Effector memory CD8-positive, alpha-beta T cell (primary cell): ENCODE results near the gene ETFB.

Experiments
- ATAC-seq: fragments of 150-1000 bp; cut with Tn5 transposase; replicated peaks from 2 replicates; pipeline ENCODE4 v1.10.0; 2021; ENCODE audit warnings: mild to moderate bottlenecking, moderate library complexity
- DNase-seq, 3 experiments: peaks; one replicate each; pipeline ENCODE4 v3.0.0; 2021
- H3K27ac Mint-ChIP-seq, 2 donors: one replicate each; pipeline ENCODE4 v1.8.0; 2022; ENCODE audit warnings: mild to moderate bottlenecking in 2 of 2, mixed read lengths in 2 of 2, moderate library complexity in 2 of 2
- H3K27me3 Mint-ChIP-seq, 2 donors: one replicate each; pipeline ENCODE4 v1.8.0; 2022; ENCODE audit warnings: mixed read lengths in 2 of 2
- H3K36me3 Mint-ChIP-seq: one replicate; pipeline ENCODE4 v1.8.0; 2022; ENCODE audit warnings: mild to moderate bottlenecking, moderate library complexity, mixed read lengths; ENCODE audit not compliant: insufficient read depth
- H3K4me1 Mint-ChIP-seq, 2 donors: one replicate each; pipeline ENCODE4 v1.8.0; 2022; ENCODE audit warnings: low read depth in 2 of 2, mixed read lengths in 2 of 2
- H3K4me3 Mint-ChIP-seq, 2 donors: one replicate each; pipeline ENCODE4 v1.8.0; 2022; ENCODE audit warnings: mild to moderate bottlenecking in 2 of 2, mixed read lengths in 2 of 2, moderate library complexity in 2 of 2
- H3K9me3 Mint-ChIP-seq, 2 donors: one replicate each; pipeline ENCODE4 v1.8.0; 2022; ENCODE audit warnings: mixed read lengths in 2 of 2

ETFB gene

DNA sequence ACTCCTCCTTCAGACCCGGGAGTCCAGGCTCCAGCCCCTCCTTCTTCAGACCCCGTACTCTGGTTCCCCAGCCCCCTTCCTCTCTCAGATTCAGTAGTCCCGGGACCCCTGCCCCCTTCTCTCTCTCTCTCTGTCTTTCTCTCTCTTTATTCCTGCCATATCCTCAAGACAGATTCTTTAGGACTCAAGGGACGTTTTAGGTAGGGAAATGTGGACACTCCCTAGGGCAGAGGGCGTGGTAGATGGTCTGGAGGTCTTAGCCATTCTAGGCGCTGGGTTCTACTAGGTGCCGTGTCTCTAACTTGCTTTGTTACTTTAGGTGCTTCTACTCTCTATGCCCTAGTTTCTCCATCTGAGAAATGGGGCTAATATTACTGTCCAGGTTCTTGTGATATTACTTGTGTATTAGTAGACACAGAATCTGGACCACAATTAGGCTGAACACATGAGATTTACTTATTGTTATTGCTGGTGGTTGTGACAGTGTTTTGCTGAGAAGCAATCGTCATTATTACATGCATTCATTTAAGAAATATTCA, 25.0 kb upstream of the ETFB start:
- Mint-ChIP-seq H3K4me3 (peak overlapping the region; percentile 57 to 63), H3K4me1 (peaks cover 46 to 66% of the 10 kb centered on the region in 2 donors), H3K27me3 (no peaks in the 10 kb centered on the region), H3K9me3 (no peaks in the 10 kb centered on the region), H3K36me3 (peaks cover 28% of the 10 kb centered on the region), H3K27ac (peak overlapping the region; percentile 80 to 90)
- ATAC-seq (no peak), DNase-seq (no peak)

DNA sequence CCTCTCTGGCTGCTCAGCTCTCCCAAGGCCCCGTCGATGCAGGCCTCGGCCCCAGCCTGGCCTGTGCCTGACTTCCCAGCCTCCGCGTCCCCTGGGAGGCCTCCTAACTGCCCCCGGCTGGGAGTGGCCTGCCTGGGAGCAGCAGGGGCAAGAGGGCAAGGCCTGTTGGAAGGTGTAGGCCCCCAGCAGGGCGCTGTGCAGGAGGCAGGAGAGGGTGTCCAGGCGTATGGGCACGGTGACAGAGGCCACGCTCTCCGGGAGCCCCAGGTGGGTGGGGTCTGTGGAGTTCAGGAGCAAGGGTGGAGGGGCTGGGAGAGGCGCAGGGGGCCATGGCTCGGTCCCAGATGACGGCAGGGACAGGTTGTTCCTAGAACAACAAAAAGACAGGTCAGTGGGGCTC, 23.0 kb upstream of the ETFB start:
- Mint-ChIP-seq H3K9me3 (no peaks in the 10 kb centered on the region), H3K4me3 (peak overlapping the region; percentile 86 to 95), H3K27me3 (no peaks in the 10 kb centered on the region), H3K4me1 (peaks cover 35 to 50% of the 10 kb centered on the region in 2 donors), H3K36me3 (peaks cover 13% of the 10 kb centered on the region), H3K27ac (peak overlapping the region; percentile 75 to 97)
- DNase-seq: no peak
- no peak for ATAC-seq

- Mint-ChIP-seq H3K4me1 (peaks cover 29 to 44% of the 10 kb centered on the region in 2 donors), H3K4me3 (peak within 1 kb of the TSS; percentile 86 to 95), H3K9me3 (no peaks in the 10 kb centered on the region), H3K36me3 (peaks cover 10% of the 10 kb centered on the region), H3K27me3 (no peaks in the 10 kb centered on the region), H3K27ac (peak within 1 kb of the TSS; percentile 91 to 97)
- ATAC-seq (no peak), DNase-seq (no peak)
These were observed 21.8 kb upstream of the ETFB start, which contains the start of gene LIM2 for GRCh38 chr19:51387924-51388389. Gene LIM2 (minus strand): TSS chr19:51387974. CDS start chr19:51387443, 531 bp downstream.

- Mint-ChIP-seq H3K27ac (peak overlapping the region; percentile 91 to 97), H3K36me3 (peaks cover 10% of the 10 kb centered on the region), H3K4me3 (peak overlapping the region; percentile 86 to 95), H3K9me3 (no peaks in the 10 kb centered on the region), H3K27me3 (no peaks in the 10 kb centered on the region), H3K4me1 (peaks cover 28 to 38% of the 10 kb centered on the region in 2 donors)
- DNase-seq (no peak), ATAC-seq (peak; percentile 97)
These were observed 20.8 kb upstream of the ETFB start for GRCh38 chr19:51386882-51387520.

DNA sequence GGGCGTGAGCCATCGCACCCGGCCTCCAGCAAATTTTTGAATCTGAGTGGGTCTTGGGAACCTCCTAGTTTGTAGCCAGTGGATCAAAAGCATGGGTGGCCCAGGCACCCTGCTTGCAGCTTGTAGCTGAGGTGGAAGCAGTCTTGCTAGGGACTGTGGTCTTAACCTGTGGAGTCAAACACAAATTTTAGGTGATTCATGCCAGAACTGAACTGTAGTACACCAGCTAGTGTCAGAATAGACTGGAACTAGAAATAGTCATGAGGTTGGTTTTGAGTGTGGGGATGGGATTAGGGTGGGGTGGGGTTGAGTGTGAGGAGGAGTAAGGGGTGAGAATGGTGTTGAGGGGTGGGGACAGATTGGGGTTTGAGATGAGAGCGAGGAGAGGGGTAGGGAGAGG, 15.8 kb upstream of the ETFB start:
- Mint-ChIP-seq H3K9me3 (no peaks in the 10 kb centered on the region), H3K4me1 (peaks cover 22 to 28% of the 10 kb centered on the region in 2 donors), H3K36me3 (peaks cover 5% of the 10 kb centered on the region), H3K27ac (peak overlapping the region in 1 of 2 donors; percentile 74), H3K4me3 (no peak overlapping the region), H3K27me3 (no peaks in the 10 kb centered on the region)
- no peak for ATAC-seq
- no peak for DNase-seq

DNA sequence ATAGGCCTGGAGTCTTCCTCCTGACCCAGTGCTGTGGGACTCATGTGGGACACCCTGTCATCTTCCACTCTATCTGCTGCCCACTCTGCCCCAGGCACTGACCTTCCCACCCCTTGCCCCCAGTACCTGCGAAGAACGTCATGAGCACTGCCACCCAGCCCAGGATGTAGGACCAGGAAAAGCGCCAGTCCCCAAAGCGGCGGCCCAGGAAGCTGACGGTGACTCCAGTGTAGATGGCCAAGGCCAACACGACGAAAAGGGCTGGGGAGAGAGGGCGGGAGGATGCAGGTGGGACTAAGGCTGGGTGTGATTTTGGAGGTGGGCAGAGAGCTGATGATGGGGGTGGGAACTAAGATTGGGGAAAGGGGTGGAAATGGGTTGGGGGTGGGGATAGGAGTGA, 14.2 kb upstream of the ETFB start:
- H3K9me3 Mint-ChIP-seq: no peaks in the 10 kb centered on the region
- DNase-seq (no peak), ATAC-seq (no peak)
- peak overlapping the region; percentile 74 to 80 for H3K27ac Mint-ChIP-seq
- H3K4me3 Mint-ChIP-seq: peak overlapping the region; percentile 27 to 52
- H3K4me1 Mint-ChIP-seq: peaks cover 33 to 36% of the 10 kb centered on the region in 2 donors
- H3K27me3 Mint-ChIP-seq: no peaks in the 10 kb centered on the region
- H3K36me3 Mint-ChIP-seq: peaks cover 11% of the 10 kb centered on the region

GRCh38 chr19:51377422-51377821, 11.2 kb upstream of the ETFB start:
- H3K9me3 Mint-ChIP-seq: peaks cover 0 to 4% of the 10 kb centered on the region in 2 donors
- H3K36me3 Mint-ChIP-seq: peaks cover 25% of the 10 kb centered on the region
- peaks cover 61 to 63% of the 10 kb centered on the region in 2 donors for H3K4me1 Mint-ChIP-seq
- no peaks in the 10 kb centered on the region for H3K27me3 Mint-ChIP-seq
- no peak overlapping the region for H3K27ac Mint-ChIP-seq
- DNase-seq (no peak), ATAC-seq (no peak)
- no peak overlapping the region for H3K4me3 Mint-ChIP-seq

DNA sequence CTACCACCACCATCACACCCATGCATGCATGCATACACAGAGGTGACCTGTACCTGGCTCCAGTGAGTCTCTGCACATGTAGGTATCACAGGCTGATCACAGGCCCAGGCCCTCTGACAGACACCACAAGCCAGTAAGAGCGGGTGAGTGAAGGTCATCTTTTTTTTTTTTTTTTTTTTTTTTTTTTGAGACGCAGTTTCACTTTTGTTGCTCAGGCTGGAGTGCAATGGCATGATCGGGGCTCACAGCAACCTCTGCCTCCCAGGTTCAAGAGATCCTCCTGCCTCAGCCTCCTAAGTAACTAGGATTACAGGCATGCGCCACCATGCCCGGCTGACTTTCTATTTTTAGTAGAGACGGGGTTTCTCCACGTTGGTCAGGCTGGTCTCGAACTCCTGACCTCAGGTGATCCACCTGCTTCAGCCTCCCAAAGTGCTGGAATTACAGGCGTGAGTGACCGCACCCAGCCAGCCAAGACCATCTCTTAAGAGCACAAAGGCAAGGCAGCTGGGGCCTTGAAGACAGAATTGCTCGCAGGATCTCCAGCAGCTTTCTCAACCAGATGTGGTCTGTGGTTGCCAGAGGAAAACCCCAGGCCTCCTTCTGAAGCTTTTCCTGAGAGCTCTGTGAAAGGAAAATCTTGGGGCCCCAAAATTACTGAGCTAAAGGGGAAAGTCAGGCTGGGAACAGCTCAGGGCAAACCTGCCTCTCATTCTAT, 9.5 kb upstream of the ETFB start:
- Mint-ChIP-seq H3K27ac (peak overlapping the region; percentile 78 to 95), H3K4me3 (peak overlapping the region; percentile 53 to 89), H3K36me3 (peaks cover 32% of the 10 kb centered on the region), H3K27me3 (no peaks in the 10 kb centered on the region), H3K4me1 (peaks cover 60 to 69% of the 10 kb centered on the region in 2 donors), H3K9me3 (peaks cover 0 to 4% of the 10 kb centered on the region in 2 donors)
- no peak for ATAC-seq
- DNase-seq: no peak

- Mint-ChIP-seq H3K27ac (peak within 1 kb of the TSS; percentile 78 to 95), H3K27me3 (no peaks in the 10 kb centered on the region), H3K36me3 (peaks cover 48% of the 10 kb centered on the region), H3K4me3 (peak within 1 kb of the TSS; percentile 89 to 97), H3K4me1 (peaks cover 60 to 78% of the 10 kb centered on the region in 2 donors), H3K9me3 (peaks cover 0 to 4% of the 10 kb centered on the region in 2 donors)
- ATAC-seq: peak; percentile 72
- peak; percentile 78 to 82 (median 82) for DNase-seq
These were observed 6.7 kb upstream of the ETFB start, which contains the start of gene NKG7 for GRCh38 chr19:51372649-51373504. Gene NKG7 (minus strand): TSS chr19:51372654. CDS start chr19:51372535, 119 bp downstream.

DNA sequence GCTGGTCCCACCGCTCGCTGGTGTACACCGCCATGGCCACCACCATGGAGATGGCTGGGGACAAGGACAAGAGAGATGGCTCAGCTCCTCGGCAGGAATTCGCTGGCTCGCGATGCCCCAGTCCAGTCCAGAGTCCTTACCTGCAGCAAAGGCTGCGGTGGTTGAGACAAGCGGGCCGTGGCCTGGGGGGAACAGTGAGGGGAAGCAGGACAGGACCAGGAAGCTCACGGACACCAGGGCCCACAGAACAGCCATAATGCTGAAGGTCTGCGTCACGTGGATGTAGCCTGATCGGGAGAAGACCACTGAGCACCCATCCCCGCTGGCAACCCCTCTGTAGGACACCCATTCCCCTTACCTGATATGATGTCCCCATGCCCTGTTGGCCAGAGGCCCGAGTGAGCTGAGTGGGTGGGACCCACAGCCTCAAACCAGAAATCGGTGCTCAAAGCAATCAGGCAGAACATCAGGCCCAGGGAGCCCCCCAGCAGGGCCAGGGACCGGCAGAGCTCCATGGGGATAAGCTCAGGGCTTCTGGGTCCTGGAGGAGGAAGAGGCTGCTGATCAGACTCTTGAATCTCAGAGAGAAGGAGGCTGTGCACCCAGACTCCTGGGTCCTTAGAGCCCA, 5.9 kb upstream of the ETFB start:
- Mint-ChIP-seq H3K4me3 (peak overlapping the region; percentile 89 to 97), H3K27me3 (no peaks in the 10 kb centered on the region), H3K9me3 (peaks cover 0 to 4% of the 10 kb centered on the region in 2 donors), H3K27ac (peak overlapping the region; percentile 78 to 95), H3K36me3 (peaks cover 54% of the 10 kb centered on the region), H3K4me1 (peaks cover 60 to 85% of the 10 kb centered on the region in 2 donors)
- ATAC-seq (no peak), DNase-seq (no peak)

- peak overlapping the region; percentile 89 to 97 for H3K4me3 Mint-ChIP-seq
- H3K9me3 Mint-ChIP-seq: peaks cover 0 to 4% of the 10 kb centered on the region in 2 donors
- ATAC-seq (no peak), DNase-seq (no peak)
- no peaks in the 10 kb centered on the region for H3K27me3 Mint-ChIP-seq
- H3K4me1 Mint-ChIP-seq: peaks cover 62 to 85% of the 10 kb centered on the region in 2 donors
- H3K27ac Mint-ChIP-seq: peak overlapping the region; percentile 78 to 95
- H3K36me3 Mint-ChIP-seq: peaks cover 59% of the 10 kb centered on the region
These were observed 5.0 kb upstream of the ETFB start for GRCh38 chr19:51371186-51371690.

- DNase-seq: no peak
- H3K4me1 Mint-ChIP-seq: peaks cover 63 to 83% of the 10 kb centered on the region in 2 donors
- peak overlapping the region; percentile 89 to 97 for H3K4me3 Mint-ChIP-seq
These were observed 4.0 kb upstream of the ETFB start for GRCh38 chr19:51370230-51370629.

More at GRCh38 chr19:51370230-51370629, 4.0 kb upstream of the ETFB start:
- H3K36me3 Mint-ChIP-seq: peaks cover 59% of the 10 kb centered on the region
- H3K9me3 Mint-ChIP-seq: peaks cover 0 to 4% of the 10 kb centered on the region in 2 donors
- H3K27me3 Mint-ChIP-seq: no peaks in the 10 kb centered on the region
- ATAC-seq: no peak
- H3K27ac Mint-ChIP-seq: peak overlapping the region; percentile 78 to 95
